SK-N-SH treated with all-trans-retinoic acid at 6 μM for 48 hours (cell line): ENCODE results near the gene CGB3.

ENCODE experiments used
- ATAC-seq: fragments of 200-7000 bp; cut with Tn5 transposase; 3 replicates; pipeline ENCODE4 v1.9.1; 2020; ENCODE audit warnings: mild to moderate bottlenecking, moderate library complexity
- ARNTL ChIP-seq: fragments of 450-650 bp; formaldehyde crosslinking; IDR thresholded peaks from 2 replicates; pipeline ENCODE4 v1.5.0; 2020; ENCODE audit warnings: low read depth, mild to moderate bottlenecking, moderate library complexity, borderline replicate concordance
- BACH2 ChIP-seq: fragments of 250-450 bp; sonication (Bioruptor Pico); IDR thresholded peaks from 2 replicates; pipeline ENCODE4 v1.9.0; 2021; ENCODE audit warnings: mild to moderate bottlenecking, borderline replicate concordance
- CREB5 ChIP-seq: fragments of 250-450 bp; sonication (Bioruptor Pico); IDR thresholded peaks from 2 replicates; pipeline ENCODE4 v1.5.1; 2020; ENCODE audit warnings: low read depth, mild to moderate bottlenecking, moderate library complexity
- CSDC2 ChIP-seq: fragments of 250-450 bp; sonication (Bioruptor Pico); IDR thresholded peaks from 2 replicates; pipeline ENCODE4 v1.5.0; 2020; ENCODE audit warnings: mild to moderate bottlenecking, moderate library complexity
- GLIS3 ChIP-seq: fragments of 250-450 bp; sonication (Bioruptor Pico); IDR thresholded peaks from 2 replicates; pipeline ENCODE4 v1.5.0; 2020; ENCODE audit warnings: mild to moderate bottlenecking, moderate library complexity
- ISL1 ChIP-seq: fragments of 250-450 bp; sonication (Bioruptor Pico); IDR thresholded peaks from 2 replicates; pipeline ENCODE4 v2.1.2; 2022; ENCODE audit warnings: mild to moderate bottlenecking, moderate library complexity
- OSR1 ChIP-seq: fragments of 250-450 bp; sonication (Bioruptor Pico); IDR thresholded peaks from 2 replicates; pipeline ENCODE4 v1.8.0; 2022; ENCODE audit warnings: moderate library complexity, mild to moderate bottlenecking, inconsistent platforms
- POU6F1 ChIP-seq: fragments of 250-450 bp; sonication (Bioruptor Pico); IDR thresholded peaks from 2 replicates; pipeline ENCODE4 v1.8.0; 2021; ENCODE audit warnings: low read depth, mild to moderate bottlenecking, moderate library complexity, borderline replicate concordance
- PPARA ChIP-seq: fragments of 250-450 bp; sonication (Bioruptor Pico); IDR thresholded peaks from 2 replicates; pipeline ENCODE4 v1.5.0; 2020; ENCODE audit warnings: mild to moderate bottlenecking, borderline replicate concordance
- RARB ChIP-seq: fragments of 250-450 bp; sonication (Bioruptor Pico); IDR thresholded peaks from 2 replicates; pipeline ENCODE4 v1.8.0; 2021; ENCODE audit warnings: mild to moderate bottlenecking, moderate library complexity
- SNAI2 ChIP-seq: fragments of 250-450 bp; sonication (Bioruptor Pico); IDR thresholded peaks from 2 replicates; pipeline ENCODE4 v1.5.0; 2020; ENCODE audit warnings: mild to moderate bottlenecking, moderate library complexity
- TSHZ2 ChIP-seq: fragments of 250-450 bp; sonication (Bioruptor Pico); IDR thresholded peaks from 2 replicates; pipeline ENCODE4 v1.5.0; 2020; ENCODE audit warnings: mild to moderate bottlenecking, moderate library complexity
- ZC3H10 ChIP-seq: fragments of 250-450 bp; sonication (Bioruptor Pico); IDR thresholded peaks from 2 replicates; pipeline ENCODE4 v1.5.1; 2021; ENCODE audit warnings: mild to moderate bottlenecking, moderate library complexity
- ZFP3 ChIP-seq: fragments of 250-450 bp; sonication (Bioruptor Pico); IDR thresholded peaks from 2 replicates; pipeline ENCODE4 v1.5.0; 2020; ENCODE audit warnings: mild to moderate bottlenecking, moderate library complexity
- ZFP30 ChIP-seq: fragments of 450-650 bp; formaldehyde crosslinking; IDR thresholded peaks from 2 replicates; pipeline ENCODE4 v1.5.0; 2022; ENCODE audit warnings: mild to moderate bottlenecking, moderate library complexity
- ZNF565 ChIP-seq: fragments of 450-650 bp; formaldehyde crosslinking; conservative IDR thresholded peaks from 2 replicates; pipeline ENCODE4 v1.5.0; 2020; ENCODE audit warnings: low read depth, mild to moderate bottlenecking, moderate library complexity
- ZNF70 ChIP-seq: fragments of 450-650 bp; formaldehyde crosslinking; IDR thresholded peaks from 2 replicates; pipeline ENCODE4 v1.5.0; 2020; ENCODE audit warnings: mild to moderate bottlenecking, moderate library complexity
- ZNF8 ChIP-seq: fragments of 450-650 bp; formaldehyde crosslinking; IDR thresholded peaks from 2 replicates; pipeline ENCODE4 v1.5.0; 2020; ENCODE audit warnings: mild to moderate bottlenecking, moderate library complexity
- TF ChIP-seq, protein P1 (sequence below): fragments of 250-450 bp; sonication (Bioruptor Pico); IDR thresholded peaks from 2 replicates; pipeline ENCODE4 v1.5.1; 2021; ENCODE audit warnings: mild to moderate bottlenecking, moderate library complexity
- TF ChIP-seq, protein P2 (sequence below): fragments of 250-450 bp; sonication (Bioruptor Pico); IDR thresholded peaks from 2 replicates; pipeline ENCODE4 v1.8.0; 2020; ENCODE audit warnings: mild to moderate bottlenecking, moderate library complexity, borderline replicate concordance

The CGB3 gene

DNA sequence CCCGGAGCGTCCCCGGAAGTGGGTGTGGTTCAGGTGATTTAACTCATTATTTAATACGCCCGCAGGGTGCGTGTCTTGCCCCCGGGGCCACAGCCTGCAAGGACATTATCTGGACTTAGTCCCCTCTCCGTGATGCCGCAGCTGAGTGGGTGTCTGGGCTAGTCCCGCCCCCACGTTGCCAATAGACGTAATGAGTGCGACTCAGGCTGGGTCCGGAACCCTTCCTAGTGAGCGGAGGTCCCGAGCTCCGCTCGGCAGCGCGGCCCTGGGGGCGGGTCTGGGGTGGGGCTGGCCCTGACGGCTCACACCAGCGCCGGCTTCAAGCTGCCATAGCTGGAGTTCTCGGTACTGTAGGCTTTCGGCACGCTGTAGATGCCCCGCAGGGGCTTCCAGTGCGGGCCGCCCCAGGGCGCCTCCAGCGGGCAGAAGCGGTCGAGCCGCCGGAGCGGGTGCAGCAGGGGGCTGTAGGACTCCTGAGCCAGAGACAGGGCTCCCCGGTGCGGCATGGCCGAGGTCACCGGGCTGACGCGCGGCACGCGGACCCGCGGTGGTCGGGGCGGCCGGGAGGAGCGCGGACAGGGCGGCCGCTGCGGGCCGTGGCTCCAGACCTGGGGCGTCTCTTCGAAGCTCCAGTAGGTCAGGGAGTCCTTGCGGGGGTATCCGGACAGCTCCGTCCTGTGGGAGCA, 6.3 kb downstream of the CGB3 start:
- TF ChIP-seq ZFP30 (CRISPR knock-in tag) (no peak), GLIS3 (CRISPR knock-in tag) (peak; percentile 53; the same call in 1 of the 2 replicates)
- TF ChIP-seq, all 23 proteins: peak for 1
- ATAC-seq: peak; percentile 80

GRCh38 chr19:49017041-49017665, 7.0 kb downstream of the CGB3 start, which contains the start of gene LHB:
LHB (minus strand) TSS chr19:49017091; CDS start chr19:49017081, 10 bp downstream.
- TF ChIP-seq ISL1: no peak
- TF ChIP-seq, protein P1, sequence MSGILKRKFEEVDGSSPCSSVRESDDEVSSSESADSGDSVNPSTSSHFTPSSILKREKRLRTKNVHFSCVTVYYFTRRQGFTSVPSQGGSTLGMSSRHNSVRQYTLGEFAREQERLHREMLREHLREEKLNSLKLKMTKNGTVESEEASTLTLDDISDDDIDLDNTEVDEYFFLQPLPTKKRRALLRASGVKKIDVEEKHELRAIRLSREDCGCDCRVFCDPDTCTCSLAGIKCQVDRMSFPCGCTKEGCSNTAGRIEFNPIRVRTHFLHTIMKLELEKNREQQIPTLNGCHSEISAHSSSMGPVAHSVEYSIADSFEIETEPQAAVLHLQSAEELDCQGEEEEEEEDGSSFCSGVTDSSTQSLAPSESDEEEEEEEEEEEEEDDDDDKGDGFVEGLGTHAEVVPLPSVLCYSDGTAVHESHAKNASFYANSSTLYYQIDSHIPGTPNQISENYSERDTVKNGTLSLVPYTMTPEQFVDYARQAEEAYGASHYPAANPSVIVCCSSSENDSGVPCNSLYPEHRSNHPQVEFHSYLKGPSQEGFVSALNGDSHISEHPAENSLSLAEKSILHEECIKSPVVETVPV: no peak
- TF ChIP-seq, protein P2, sequence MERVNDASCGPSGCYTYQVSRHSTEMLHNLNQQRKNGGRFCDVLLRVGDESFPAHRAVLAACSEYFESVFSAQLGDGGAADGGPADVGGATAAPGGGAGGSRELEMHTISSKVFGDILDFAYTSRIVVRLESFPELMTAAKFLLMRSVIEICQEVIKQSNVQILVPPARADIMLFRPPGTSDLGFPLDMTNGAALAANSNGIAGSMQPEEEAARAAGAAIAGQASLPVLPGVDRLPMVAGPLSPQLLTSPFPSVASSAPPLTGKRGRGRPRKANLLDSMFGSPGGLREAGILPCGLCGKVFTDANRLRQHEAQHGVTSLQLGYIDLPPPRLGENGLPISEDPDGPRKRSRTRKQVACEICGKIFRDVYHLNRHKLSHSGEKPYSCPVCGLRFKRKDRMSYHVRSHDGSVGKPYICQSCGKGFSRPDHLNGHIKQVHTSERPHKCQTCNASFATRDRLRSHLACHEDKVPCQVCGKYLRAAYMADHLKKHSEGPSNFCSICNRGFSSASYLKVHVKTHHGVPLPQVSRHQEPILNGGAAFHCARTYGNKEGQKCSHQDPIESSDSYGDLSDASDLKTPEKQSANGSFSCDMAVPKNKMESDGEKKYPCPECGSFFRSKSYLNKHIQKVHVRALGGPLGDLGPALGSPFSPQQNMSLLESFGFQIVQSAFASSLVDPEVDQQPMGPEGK (CRISPR knock-in tag): no peak
- TF ChIP-seq ZNF70: no peak
- TF ChIP-seq BACH2 (CRISPR knock-in tag): no peak
- no peak for TF ChIP-seq OSR1
- TF ChIP-seq SNAI2 (CRISPR knock-in tag): no peak
- no peak for TF ChIP-seq GLIS3 (CRISPR knock-in tag)
- TF ChIP-seq ARNTL (CRISPR knock-in tag): no peak
- TF ChIP-seq ZC3H10 (CRISPR knock-in tag): no peak
- no peak for TF ChIP-seq RARB (CRISPR knock-in tag)
- TF ChIP-seq TSHZ2 (CRISPR knock-in tag): no peak
- no peak for TF ChIP-seq PPARA (CRISPR knock-in tag)
- no peak for TF ChIP-seq ZFP3 (CRISPR knock-in tag)
- no peak for TF ChIP-seq ZNF8 (CRISPR knock-in tag)
- no peak for TF ChIP-seq CSDC2 (CRISPR knock-in tag)
- ATAC-seq: no peak

DNA sequence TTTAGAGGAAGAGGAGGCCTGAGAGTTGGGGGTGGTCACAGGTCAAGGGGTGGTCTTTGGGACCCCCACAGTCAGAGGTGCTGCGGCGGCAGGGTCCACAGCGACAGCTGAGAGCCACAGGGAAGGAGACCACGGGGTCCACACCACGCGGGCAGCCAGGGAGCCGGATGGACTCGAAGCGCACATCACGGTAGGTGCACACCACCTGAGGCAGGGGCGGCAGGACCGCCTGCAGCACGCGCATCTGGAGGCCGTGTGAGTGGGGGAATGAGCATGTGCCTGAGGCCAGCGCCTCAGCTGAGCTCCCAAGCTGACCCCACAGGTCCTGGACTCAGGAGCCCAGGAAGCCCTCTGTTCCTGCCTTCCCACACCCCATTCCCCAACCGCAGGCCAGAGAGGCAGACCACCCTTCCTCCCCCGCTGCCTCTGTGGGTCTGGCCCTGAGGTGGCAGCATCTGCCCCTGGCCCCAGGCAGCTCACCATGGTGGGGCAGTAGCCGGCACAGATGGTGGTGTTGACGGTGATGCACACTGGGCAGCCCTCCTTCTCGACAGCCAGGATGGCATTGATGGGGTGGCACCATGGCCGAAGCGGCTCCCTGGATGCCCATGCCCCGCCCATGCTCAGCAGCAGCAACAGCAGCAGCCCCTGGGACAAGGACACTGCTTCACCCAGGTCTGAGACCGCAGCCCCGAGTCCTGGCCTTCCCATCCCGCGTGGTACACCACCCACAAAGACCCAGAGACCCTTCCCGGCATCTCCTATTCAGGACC, 7.9 kb downstream of the CGB3 start:
- no peak for TF ChIP-seq ISL1
- TF ChIP-seq ZNF565 (CRISPR knock-in tag): no peak
- TF ChIP-seq ARNTL (CRISPR knock-in tag): no peak
- no peak for TF ChIP-seq POU6F1 (CRISPR knock-in tag)
- no peak for ATAC-seq

DNA sequence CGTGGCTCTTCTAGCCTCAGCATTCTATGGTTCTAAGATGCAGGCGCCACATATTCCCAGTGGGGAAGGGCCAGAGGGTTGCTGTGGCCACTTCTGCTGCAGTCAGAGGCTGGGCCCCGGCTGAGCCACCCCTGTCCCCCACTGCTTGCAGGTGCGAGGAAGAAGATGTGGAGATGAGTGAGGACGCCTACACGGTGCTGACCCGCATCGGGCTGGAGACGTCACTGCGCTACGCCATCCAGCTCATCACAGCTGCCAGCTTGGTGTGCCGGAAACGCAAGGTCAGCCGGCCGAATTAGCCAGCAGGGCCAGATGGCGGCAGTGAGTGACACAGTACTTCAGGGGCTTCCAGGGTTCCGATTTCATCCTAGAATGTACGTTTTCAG, 9.3 kb downstream of the CGB3 start:
- TF ChIP-seq CREB5 (CRISPR knock-in tag) (no peak), ZNF8 (CRISPR knock-in tag) (no peak), ZC3H10 (CRISPR knock-in tag) (no peak), PPARA (CRISPR knock-in tag) (no peak), CSDC2 (CRISPR knock-in tag) (no peak), ISL1 (no peak), TSHZ2 (CRISPR knock-in tag) (no peak), ZFP30 (CRISPR knock-in tag) (no peak)
- TF ChIP-seq, all 23 proteins: peak for 0
- ATAC-seq: no peak
